ENCODE results near the gene WRNIP1.

Gene WRNIP1

DNA sequence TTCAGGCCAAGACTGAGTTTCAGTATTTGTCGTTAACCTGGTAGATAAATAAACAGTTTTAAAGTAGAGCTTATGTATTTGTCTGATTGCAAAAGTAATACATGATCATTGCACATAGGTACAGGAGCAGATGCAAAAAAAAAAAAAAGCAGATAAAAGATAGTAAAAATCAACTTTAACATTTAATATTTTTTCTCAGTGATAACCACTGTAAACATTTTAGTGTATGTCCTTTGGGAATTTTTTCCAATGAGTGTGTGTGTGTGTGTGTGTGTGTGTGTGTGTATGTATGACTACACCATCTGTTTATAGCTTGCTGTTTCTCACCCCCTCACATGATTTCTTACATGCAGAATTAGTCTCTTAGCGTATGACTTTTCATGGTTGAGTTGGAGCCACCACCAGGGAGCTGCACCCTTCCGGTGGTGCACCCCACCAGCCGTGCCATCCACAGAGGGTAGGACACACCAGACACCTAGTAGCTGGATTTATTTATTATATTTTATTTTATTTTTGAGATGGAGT is 26.3 kb downstream of the WRNIP1 start:
- TF ChIP-seq, protein P1, sequence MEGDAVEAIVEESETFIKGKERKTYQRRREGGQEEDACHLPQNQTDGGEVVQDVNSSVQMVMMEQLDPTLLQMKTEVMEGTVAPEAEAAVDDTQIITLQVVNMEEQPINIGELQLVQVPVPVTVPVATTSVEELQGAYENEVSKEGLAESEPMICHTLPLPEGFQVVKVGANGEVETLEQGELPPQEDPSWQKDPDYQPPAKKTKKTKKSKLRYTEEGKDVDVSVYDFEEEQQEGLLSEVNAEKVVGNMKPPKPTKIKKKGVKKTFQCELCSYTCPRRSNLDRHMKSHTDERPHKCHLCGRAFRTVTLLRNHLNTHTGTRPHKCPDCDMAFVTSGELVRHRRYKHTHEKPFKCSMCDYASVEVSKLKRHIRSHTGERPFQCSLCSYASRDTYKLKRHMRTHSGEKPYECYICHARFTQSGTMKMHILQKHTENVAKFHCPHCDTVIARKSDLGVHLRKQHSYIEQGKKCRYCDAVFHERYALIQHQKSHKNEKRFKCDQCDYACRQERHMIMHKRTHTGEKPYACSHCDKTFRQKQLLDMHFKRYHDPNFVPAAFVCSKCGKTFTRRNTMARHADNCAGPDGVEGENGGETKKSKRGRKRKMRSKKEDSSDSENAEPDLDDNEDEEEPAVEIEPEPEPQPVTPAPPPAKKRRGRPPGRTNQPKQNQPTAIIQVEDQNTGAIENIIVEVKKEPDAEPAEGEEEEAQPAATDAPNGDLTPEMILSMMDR (IDR thresholded peaks at IDR 0.05; ENCODE audit: control insufficient read depth, extremely low read depth, insufficient read depth) = no peak
- DNase-seq (ENCODE audit: low read depth) = no peak
- H3K4me3 ChIP-seq (ENCODE audit: low read depth, low read length) = no peak overlapping the region

DNA sequence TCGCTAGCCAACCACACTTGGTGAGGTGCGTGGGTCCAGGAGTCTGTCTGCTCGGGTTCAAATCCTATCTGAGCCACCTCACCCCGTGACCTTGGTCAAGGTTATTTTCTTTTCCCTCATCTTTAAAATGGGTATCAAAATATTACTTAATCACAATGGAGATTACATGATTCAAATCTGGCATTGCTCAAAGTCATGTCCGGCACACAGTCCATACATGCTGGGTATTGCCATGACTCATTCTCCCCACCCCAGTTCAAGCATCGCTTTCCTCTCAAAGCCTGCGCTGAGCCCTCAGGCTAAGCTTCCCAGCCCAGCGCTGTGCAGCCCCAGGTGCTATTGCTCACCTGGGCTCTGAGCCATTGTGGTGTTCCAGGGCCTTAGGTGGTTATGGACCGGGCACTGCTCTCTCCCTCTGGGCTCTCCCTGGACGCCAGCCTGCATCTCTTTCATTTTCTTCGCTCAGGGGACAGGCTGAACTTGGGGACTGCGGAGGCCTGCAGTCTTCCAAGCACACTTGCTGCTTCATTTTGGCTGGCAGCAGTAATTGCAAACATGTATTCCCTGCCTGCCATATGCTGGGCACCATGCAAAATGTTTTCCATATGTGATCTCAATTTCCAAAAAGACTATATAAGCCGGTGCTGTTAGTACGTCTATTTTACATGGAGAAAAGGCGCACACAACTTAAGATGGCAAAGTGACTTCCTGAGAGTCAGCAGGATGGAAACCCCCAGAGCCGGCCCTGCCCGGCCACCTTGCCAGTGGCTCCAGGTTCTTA is 27.3 kb downstream of the WRNIP1 start:
- no peak overlapping the region for H3K4me3 ChIP-seq (ENCODE audit: low read depth, low read length)
- DNase-seq (ENCODE audit: low read depth) = no peak
- TF ChIP-seq, protein P1 (IDR thresholded peaks at IDR 0.05; ENCODE audit: control insufficient read depth, extremely low read depth, insufficient read depth) = no peak

DNA sequence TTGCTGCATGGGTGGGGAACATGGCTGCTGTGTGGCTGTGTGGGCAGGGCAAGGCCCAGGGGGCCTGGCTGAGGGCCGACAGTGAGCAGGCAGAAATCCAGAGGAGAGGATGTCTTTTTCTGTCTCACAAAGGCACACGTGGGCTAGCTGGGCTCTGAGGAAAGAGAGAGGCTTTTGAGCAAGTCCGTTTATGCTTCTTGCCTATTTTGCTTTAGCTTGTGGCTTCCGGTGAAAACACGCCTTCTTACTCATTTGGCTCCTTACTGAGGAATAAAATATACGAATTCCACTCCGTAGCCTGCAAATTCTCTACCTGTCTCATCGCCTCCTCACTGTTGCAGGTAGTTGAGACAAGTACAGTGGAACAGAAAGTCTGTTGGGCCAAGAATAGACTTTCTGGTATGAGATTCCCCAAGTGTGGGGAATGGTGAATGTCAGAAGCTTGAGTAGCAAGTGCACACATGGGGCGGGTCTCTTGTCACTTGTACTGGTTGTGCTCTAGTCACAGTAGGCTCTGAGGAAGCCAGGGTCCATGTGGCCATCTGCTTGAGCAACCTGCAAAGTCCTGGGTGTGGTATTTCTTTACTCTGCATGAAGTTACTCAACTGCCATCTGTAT is 28.4 kb downstream of the WRNIP1 start:
- TF ChIP-seq, protein P1 (IDR thresholded peaks at IDR 0.05; ENCODE audit: control insufficient read depth, extremely low read depth, insufficient read depth) = no peak
- H3K4me3 ChIP-seq (ENCODE audit: low read depth, low read length) = no peak overlapping the region
- no peak for DNase-seq (ENCODE audit: low read depth)

DNA sequence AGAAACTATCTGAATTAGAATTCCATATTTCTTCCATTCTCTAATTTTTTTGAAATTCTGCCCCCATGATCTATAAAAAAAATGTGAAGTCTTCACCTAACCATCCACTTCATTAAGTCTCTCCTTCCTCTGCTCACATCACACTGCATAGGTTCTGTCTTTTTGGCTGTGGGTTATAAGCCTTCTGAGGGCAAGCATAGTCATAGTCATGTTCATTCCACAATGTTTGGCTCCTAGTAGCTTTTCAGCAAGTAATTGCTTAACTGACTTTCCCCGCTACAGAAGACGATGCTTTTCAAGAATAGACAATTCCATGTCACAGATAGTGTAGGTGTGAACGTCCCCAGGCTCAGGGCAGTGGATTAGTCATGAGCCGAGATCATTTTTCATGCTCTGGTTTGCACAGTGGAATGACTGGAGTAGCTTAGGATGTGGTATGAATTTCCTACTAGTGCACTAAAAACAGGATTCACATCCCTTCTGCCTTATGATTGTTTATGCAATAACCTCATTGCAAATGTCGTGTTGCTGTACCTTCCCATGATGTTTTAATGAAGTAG is 29.1 kb downstream of the WRNIP1 start:
- H3K4me3 ChIP-seq (ENCODE audit: low read depth, low read length) = no peak overlapping the region
- TF ChIP-seq, protein P1 (IDR thresholded peaks at IDR 0.05; ENCODE audit: control insufficient read depth, extremely low read depth, insufficient read depth) = no peak
- no peak for DNase-seq (ENCODE audit: low read depth)

DNA sequence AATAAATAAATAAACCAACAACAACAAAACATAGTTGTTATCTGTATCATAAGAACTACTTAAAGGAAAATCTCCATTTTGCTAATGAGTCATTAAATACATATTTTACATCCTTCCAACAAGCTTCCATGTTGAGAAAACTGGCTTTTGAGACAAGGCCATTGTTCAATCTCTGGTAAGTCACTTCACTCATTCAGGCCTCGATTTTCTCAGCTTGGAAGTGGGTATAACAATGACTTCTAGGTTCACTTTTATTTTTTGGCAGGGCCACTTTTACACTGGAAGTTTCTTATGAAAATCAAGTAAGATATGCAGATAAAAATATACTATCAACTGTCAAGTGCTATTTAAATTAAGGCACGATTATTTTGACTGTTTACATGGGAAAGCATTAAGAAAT is 30.0 kb downstream of the WRNIP1 start:
- no peak overlapping the region for H3K4me3 ChIP-seq (ENCODE audit: low read depth, low read length)
- no peak for DNase-seq (ENCODE audit: low read depth)
- TF ChIP-seq, protein P1 (IDR thresholded peaks at IDR 0.05; ENCODE audit: control insufficient read depth, extremely low read depth, insufficient read depth) = no peak

DNA sequence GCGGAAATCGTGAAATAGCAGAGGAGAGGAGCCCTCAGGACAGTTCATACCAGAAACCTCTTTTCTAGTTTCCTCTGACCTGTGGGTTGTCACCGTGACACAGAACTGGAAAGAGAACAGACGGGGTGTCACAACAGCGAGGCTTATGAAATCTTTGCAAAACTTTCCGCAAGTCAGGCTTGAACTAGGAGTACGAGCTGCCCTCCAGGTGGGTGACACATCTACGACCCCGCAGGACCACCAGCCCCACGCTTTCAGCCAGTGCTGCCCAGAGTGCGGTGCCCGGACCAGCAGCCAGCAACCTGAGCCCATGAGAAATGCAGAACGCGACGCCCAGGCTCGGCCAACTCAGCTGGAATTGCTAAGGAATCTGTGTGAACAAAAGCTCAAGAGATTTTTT is 30.8 kb downstream of the WRNIP1 start:
- no peak overlapping the region for H3K4me3 ChIP-seq (ENCODE audit: low read depth, low read length)
- no peak for DNase-seq (ENCODE audit: low read depth)
- TF ChIP-seq, protein P1 (IDR thresholded peaks at IDR 0.05; ENCODE audit: control insufficient read depth, extremely low read depth, insufficient read depth) = no peak
